Measurements from ENCODE around the gene ABCA10.

The ABCA10 gene

DNA sequence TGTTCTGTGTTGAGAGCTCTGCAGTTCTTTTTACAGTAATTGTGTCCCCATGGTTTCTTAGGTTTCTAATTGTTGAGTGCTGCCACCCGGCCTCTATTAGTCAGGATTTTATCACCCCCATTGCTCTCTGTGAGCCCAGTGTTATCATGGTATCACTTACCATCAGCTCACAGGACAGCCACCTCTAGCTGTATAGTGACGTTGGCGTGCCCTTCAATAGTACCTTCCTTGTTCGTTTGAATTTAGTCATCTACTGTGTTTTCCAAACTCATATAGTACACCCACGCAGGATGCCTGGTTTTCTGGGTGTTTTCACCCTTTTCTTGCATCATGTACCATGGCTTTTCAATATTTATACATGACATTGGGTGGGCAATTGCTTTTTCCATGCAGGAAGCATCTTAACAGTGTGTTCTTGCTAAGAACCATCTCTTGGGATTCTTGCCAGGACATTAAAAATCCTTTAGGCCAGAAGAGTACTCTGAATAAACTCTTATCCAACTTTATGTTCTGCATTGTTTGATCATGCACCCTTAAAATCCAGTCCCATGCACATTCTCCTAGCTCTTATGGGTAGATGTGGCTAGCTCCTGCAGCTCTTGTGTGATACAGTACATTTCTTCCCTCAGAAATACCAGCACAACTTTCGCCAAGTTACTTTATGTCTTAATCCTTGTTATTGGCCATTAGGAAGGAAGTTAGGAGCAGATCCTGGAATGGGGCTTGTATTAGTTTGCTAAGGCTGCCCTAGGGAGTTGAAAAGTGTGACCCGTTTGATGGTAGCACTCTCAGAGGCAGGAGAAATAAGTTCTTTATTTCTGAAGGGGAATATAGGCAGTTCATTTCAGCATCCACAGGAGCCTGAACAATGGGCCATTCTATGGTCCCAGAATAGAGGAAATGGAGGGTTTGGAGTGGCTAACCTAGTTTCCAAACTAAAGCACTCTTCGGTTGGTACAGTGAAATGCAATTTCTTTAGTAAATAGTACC is 11.3 kb upstream of the ABCA10 start:
- TF ChIP-seq, protein P1, sequence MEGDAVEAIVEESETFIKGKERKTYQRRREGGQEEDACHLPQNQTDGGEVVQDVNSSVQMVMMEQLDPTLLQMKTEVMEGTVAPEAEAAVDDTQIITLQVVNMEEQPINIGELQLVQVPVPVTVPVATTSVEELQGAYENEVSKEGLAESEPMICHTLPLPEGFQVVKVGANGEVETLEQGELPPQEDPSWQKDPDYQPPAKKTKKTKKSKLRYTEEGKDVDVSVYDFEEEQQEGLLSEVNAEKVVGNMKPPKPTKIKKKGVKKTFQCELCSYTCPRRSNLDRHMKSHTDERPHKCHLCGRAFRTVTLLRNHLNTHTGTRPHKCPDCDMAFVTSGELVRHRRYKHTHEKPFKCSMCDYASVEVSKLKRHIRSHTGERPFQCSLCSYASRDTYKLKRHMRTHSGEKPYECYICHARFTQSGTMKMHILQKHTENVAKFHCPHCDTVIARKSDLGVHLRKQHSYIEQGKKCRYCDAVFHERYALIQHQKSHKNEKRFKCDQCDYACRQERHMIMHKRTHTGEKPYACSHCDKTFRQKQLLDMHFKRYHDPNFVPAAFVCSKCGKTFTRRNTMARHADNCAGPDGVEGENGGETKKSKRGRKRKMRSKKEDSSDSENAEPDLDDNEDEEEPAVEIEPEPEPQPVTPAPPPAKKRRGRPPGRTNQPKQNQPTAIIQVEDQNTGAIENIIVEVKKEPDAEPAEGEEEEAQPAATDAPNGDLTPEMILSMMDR (IDR thresholded peaks at IDR 0.05; ENCODE audit: low read depth, low read length, missing control alignments) = no peak
- H3K4me3 ChIP-seq (replicated peaks; ENCODE audit: low read depth, low read length) = no peak overlapping the region
- no peak for DNase-seq (ENCODE audit: extremely low read depth, low read depth)

DNA sequence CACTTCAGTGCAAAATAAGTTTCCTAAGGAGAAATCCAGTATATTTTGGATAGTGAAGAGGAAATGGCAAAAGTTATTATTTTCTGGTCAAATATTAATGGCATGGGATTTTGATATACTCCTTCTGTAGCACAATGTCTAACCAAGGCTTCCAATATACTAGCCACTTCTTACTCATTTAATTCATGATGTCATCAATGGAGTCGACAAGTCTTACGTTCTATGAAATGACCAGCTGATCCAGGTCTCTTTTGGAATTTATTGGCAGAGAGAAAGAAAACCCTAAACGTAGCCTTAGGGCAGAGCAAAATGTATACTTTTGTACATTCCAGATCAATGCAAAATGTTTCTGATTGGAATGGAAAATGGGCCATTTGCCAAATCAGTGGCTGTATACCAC is 8.3 kb upstream of the ABCA10 start:
- TF ChIP-seq, protein P1 (IDR thresholded peaks at IDR 0.05; ENCODE audit: low read depth, low read length, missing control alignments) = no peak
- no peak for DNase-seq (ENCODE audit: extremely low read depth, low read depth)
- no peak overlapping the region for H3K4me3 ChIP-seq (replicated peaks; ENCODE audit: low read depth, low read length)

DNA sequence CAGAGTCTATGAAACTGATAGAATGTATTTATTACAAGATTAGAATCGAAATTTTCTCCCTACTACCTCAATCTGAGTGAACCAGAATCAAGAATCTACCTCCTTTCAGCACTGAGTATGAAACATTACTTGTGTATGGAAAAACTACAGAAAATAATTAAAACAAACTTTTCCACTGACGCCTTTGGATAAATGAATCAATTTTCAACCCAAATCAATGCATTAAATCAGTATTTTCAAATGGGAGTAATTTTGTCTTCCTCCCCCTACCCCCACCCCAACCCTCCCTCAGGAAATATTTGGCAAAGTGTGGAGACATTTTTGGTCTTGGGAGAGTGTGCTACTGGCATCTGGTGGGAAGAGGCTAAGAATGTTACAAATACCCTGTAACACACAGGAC is 7.8 kb upstream of the ABCA10 start:
- H3K4me3 ChIP-seq (replicated peaks; ENCODE audit: low read depth, low read length) = no peak overlapping the region
- DNase-seq (ENCODE audit: extremely low read depth, low read depth) = no peak
- TF ChIP-seq, protein P1 (IDR thresholded peaks at IDR 0.05; ENCODE audit: low read depth, low read length, missing control alignments) = no peak

DNA sequence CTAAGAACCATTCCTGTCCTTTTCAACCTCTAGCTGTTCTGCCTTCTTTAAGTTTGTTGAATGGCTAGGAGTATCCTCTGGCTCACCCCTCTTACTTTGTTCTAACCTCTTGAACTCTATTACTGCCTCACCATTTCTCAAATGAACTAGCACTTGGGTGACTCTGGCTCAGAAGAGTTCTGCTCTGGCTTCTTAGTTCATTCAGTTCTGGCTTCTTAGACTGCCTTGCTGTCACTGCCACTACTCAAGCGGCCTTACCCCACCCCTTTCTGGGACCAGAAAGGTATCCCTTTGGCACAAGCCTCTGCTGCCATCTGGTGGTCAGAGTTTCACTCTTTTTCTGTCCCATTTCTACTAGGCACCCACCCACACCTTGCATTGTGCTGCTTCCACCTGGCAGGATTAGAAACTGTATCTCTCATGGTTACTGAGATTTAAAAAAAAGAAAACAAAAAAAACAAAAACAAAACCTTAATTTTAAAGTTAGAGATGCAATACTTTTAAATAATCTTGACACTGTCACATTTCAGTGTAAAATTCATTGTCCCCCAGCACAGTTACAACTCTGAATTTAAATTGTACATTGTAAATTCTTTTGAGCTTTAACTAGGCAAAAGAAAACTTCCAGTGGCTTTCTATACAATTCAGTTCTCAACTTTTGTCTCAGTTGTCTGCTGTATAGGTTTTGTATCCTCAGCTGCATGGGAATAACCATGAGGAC is 6.9 kb upstream of the ABCA10 start:
- DNase-seq (ENCODE audit: extremely low read depth, low read depth) = peak; percentile 72
- H3K4me3 ChIP-seq (replicated peaks; ENCODE audit: low read depth, low read length) = no peak overlapping the region
- TF ChIP-seq, protein P1 (IDR thresholded peaks at IDR 0.05; ENCODE audit: low read depth, low read length, missing control alignments) = peak; percentile 77

DNA sequence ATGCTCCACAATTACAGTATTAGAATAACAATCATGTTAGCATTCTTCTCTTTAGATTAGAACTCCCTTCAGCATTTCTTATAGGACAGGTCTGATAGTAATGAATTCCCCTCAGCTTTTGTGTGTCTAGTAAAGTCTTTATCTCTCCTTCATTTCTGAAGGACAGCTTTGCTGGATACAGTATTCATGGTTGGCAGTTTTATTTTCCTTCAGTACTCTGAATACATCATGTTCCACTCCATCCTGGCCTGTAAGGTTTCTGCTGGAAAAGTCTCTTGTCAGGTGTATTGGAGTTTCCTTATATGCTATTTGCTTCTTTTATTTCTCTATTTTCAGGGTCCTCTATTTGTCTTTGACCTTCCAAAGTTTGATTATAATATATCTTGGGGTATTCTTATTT is 4.0 kb upstream of the ABCA10 start:
- no peak for DNase-seq (ENCODE audit: extremely low read depth, low read depth)
- no peak overlapping the region for H3K4me3 ChIP-seq (replicated peaks; ENCODE audit: low read depth, low read length)
- TF ChIP-seq, protein P1 (IDR thresholded peaks at IDR 0.05; ENCODE audit: low read depth, low read length, missing control alignments) = no peak

DNA sequence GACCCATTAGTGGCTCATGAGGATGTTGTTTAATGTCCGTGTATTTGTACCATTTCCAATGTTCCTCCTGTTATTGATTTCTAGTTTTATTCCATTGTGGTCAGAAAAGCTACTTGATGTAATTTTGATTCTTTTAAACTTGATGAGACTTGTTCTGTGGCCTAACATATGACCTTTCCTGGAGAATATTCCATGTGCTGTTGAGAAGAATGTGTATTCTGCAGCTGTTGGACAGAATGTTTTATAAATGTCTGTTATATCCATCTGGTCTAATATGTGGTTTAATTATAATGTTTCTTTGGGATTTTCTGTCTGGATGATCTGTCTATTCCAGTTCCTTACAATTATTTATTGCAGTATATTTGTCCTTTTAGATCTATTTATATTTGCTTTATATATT is 2.9 kb upstream of the ABCA10 start:
- TF ChIP-seq, protein P1 (IDR thresholded peaks at IDR 0.05; ENCODE audit: low read depth, low read length, missing control alignments) = no peak
- no peak for DNase-seq (ENCODE audit: extremely low read depth, low read depth)
- no peak overlapping the region for H3K4me3 ChIP-seq (replicated peaks; ENCODE audit: low read depth, low read length)

All from HFF-Myc (cell line).